ENCODE data around the gene GJD4. TPM values are rescaled to one million over a fixed set of nuclear protein-coding genes. Genes with fewer than 3 reads are reported as not detected.

GJD4 gene
- total and polyA plus RNA-seq, 2 experiments from 2014 or later = not detected

DNA sequence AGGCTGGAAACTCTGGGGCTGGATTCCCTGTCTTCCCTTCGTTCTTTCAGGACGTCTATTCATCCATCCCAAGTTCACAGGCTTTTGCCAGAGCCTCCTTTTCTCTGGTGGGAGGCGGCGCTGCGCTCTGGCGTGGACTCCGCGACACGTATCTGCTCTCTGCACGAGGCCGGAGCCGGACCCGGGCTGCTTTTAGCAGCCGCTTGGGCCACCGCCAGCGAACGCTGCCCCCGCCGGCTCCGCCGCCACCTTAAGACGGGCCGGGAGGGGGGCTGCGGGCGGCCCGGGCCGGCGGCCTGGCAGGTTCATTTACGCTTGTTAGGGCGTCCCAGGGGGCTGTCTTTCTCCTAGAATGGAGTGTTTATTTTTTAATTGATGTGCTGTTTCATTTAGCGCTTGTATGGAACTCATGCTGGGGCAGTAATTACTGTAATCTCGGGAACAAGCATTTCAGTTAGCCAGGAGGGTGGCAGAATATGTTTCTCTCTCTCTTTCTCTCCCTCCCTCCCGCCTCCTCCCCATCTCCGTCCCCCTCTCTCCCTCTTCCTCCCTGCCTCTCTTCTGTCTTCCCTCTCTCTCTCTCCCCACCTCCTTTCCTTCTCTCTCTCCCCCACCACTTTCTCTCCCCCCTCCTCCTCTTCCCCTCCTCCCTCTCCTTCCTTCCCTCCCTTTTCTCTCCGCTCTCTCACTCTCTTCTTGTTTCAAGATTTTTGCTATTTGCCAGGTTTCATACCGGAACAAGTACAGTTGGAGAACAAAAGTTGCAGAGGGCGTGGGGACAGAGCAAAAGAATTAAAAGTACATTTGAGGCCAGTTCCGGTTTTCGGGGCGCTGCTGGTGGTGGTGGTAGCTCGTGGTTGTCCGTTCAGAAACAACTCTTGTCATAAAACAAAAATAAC lies 38.3 kb downstream of the GJD4 start:
- peak; percentile 12 for ATAC-seq
- Mint-ChIP-seq H3K36me3 (ENCODE audit: low read depth) (peaks cover 6% of the 10 kb centered on the region; the same call in 2 of the 3 replicates), H3K4me3 (peak overlapping the region; percentile 72), H3K27ac (no peak overlapping the region; the same call in 1 of the 2 replicates), H3K9me3 (peaks cover 4% of the 10 kb centered on the region), H3K4me1 (peaks cover 15% of the 10 kb centered on the region; the same call in 2 of the 3 replicates), H3K27me3 (ENCODE audit: insufficient read depth, low read depth, poor library complexity) (peaks cover 40% of the 10 kb centered on the region)
- Histone ChIP-seq H3K9me2 (ENCODE audit: insufficient read depth) (no peaks in the 10 kb centered on the region; the same call in 1 of the 2 replicates), H3K4me2 (peak overlapping the region; percentile 96), H3K4me1 (ENCODE audit: insufficient read depth) (peaks cover 4% of the 10 kb centered on the region), H3K4me3 (peak overlapping the region; percentile 71), H3K27ac (ENCODE audit: low read depth) (no peak overlapping the region), H3K36me3 (ENCODE audit: insufficient read depth) (no peaks in the 10 kb centered on the region), H3K79me2 (replicated peaks; ENCODE audit: insufficient read depth) (no peaks in the 10 kb centered on the region), H3K27me3 (ENCODE audit: insufficient read depth) (peaks cover 47% of the 10 kb centered on the region), H4K20me1 (replicated peaks; ENCODE audit: insufficient read depth) (no peaks in the 10 kb centered on the region), H2AFZ (peak overlapping the region; percentile 87), H3F3A (replicated peaks; ENCODE audit: low read depth) (0 out of 2 replicates have a peak, but pooled peaks cover 11% of the 10 kb centered on the region)
- DNase-seq (ENCODE audit: low spot score) = peak; percentile 76
- TF ChIP-seq, protein P1, sequence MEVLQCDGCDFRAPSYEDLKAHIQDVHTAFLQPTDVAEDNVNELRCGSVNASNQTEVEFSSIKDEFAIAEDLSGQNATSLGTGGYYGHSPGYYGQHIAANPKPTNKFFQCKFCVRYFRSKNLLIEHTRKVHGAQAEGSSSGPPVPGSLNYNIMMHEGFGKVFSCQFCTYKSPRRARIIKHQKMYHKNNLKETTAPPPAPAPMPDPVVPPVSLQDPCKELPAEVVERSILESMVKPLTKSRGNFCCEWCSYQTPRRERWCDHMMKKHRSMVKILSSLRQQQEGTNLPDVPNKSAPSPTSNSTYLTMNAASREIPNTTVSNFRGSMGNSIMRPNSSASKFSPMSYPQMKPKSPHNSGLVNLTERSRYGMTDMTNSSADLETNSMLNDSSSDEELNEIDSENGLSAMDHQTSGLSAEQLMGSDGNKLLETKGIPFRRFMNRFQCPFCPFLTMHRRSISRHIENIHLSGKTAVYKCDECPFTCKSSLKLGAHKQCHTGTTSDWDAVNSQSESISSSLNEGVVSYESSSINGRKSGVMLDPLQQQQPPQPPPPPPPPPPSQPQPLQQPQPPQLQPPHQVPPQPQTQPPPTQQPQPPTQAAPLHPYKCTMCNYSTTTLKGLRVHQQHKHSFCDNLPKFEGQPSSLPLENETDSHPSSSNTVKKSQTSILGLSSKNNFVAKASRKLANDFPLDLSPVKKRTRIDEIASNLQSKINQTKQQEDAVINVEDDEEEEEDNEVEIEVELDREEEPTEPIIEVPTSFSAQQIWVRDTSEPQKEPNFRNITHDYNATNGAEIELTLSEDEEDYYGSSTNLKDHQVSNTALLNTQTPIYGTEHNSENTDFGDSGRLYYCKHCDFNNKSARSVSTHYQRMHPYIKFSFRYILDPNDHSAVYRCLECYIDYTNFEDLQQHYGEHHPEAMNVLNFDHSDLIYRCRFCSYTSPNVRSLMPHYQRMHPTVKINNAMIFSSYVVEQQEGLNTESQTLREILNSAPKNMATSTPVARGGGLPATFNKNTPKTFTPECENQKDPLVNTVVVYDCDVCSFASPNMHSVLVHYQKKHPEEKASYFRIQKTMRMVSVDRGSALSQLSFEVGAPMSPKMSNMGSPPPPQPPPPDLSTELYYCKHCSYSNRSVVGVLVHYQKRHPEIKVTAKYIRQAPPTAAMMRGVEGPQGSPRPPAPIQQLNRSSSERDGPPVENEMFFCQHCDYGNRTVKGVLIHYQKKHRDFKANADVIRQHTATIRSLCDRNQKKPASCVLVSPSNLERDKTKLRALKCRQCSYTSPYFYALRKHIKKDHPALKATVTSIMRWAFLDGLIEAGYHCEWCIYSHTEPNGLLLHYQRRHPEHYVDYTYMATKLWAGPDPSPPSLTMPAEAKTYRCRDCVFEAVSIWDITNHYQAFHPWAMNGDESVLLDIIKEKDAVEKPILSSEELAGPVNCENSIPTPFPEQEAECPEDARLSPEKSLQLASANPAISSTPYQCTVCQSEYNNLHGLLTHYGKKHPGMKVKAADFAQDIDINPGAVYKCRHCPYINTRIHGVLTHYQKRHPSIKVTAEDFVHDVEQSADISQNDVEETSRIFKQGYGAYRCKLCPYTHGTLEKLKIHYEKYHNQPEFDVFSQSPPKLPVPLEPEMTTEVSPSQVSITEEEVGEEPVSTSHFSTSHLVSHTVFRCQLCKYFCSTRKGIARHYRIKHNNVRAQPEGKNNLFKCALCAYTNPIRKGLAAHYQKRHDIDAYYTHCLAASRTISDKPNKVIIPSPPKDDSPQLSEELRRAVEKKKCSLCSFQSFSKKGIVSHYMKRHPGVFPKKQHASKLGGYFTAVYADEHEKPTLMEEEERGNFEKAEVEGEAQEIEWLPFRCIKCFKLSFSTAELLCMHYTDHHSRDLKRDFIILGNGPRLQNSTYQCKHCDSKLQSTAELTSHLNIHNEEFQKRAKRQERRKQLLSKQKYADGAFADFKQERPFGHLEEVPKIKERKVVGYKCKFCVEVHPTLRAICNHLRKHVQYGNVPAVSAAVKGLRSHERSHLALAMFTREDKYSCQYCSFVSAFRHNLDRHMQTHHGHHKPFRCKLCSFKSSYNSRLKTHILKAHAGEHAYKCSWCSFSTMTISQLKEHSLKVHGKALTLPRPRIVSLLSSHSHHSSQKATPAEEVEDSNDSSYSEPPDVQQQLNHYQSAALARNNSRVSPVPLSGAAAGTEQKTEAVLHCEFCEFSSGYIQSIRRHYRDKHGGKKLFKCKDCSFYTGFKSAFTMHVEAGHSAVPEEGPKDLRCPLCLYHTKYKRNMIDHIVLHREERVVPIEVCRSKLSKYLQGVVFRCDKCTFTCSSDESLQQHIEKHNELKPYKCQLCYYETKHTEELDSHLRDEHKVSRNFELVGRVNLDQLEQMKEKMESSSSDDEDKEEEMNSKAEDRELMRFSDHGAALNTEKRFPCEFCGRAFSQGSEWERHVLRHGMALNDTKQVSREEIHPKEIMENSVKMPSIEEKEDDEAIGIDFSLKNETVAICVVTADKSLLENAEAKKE (CRISPR knock-in tag; IDR thresholded peaks at IDR 0.05) = no peak
- peak; percentile 21; the same call in 1 of the 2 replicates for TF ChIP-seq NANOG (IDR thresholded peaks at IDR 0.05; ENCODE audit: borderline replicate concordance)
